G401 (cell line): ENCODE measurements around the gene MARCHF4. TPM values are rescaled to one million over a fixed set of nuclear protein-coding genes. Genes with fewer than 3 reads are reported as not detected.

Experiments used
- DNase-seq: peaks from one replicate; pipeline ENCODE4 v3.0.0-alpha.2; 2015; ENCODE audit warnings: low spot score
- in situ Hi-C: cut with HindIII; loops from 2 replicates; pipeline ENCODE4 v1.10.0; 2016; ENCODE audit warnings: low sequenced_read_pairs, mixed read lengths
- total RNA-seq: library from RNA; depleted of rRNA; stranded (reverse); fragments of >200 nt; shearing (Covaris generic); gene quantifications from 2 replicates; pipeline ENCODE4 v1.2.3, GENCODE V29; 2014

MARCHF4 gene
- total RNA-seq, 1 experiment from 2014 or later = 0.14 TPM

GRCh38 chr2:216355711-216356110 lies 16.6 kb downstream of the MARCHF4 start:
- in situ Hi-C loops = no loop called here
- DNase-seq = no peak

- DNase-seq = no peak
- in situ Hi-C loops = no loop called here
Observed at GRCh38 chr2:216354306-216354705, 18.0 kb downstream of the MARCHF4 start.

GRCh38 chr2:216352653-216353270 lies 19.5 kb downstream of the MARCHF4 start:
- in situ Hi-C loops = no loop called here
- no peak for DNase-seq

GRCh38 chr2:216351172-216351925 lies 20.9 kb downstream of the MARCHF4 start:
- no peak for DNase-seq
- in situ Hi-C loops = no loop called here

GRCh38 chr2:216350214-216350791 lies 22.0 kb downstream of the MARCHF4 start:
- no peak for DNase-seq
- in situ Hi-C loops = no loop called here

- no peak for DNase-seq
Observed at GRCh38 chr2:216349366-216349765, 22.9 kb downstream of the MARCHF4 start.

GRCh38 chr2:216348756-216349308 lies 23.5 kb downstream of the MARCHF4 start:
- DNase-seq = no peak
- in situ Hi-C loops = no loop called here

More at GRCh38 chr2:216349366-216349765, 22.9 kb downstream of the MARCHF4 start:
- in situ Hi-C loops = no loop called here

GRCh38 chr2:216346781-216347180 lies 25.5 kb downstream of the MARCHF4 start:
- no peak for DNase-seq
- in situ Hi-C loops = no loop called here

DNA sequence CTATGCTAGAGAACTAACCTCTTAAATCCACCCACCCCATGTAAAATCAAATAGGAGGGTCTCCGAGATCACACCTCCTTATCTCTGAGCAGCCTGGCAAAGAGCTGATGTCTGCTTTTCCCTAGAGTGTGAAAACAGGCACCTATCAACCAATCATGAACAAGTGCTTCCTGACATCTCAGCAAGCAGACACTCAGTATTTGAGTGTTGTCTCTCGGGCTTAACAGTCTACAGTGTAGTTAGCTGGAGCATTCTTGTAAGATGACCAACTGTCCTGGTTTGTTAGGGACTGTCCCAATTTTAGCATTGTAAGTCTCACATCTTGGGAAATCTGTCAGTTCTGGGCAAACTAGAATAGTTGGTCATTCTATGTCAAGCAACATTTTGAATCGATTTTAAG lies 26.4 kb downstream of the MARCHF4 start:
- no peak for DNase-seq
- in situ Hi-C loops = no loop called here

GRCh38 chr2:216344950-216345300 lies 27.4 kb downstream of the MARCHF4 start:
- in situ Hi-C loops = no loop called here
- DNase-seq = no peak

DNA sequence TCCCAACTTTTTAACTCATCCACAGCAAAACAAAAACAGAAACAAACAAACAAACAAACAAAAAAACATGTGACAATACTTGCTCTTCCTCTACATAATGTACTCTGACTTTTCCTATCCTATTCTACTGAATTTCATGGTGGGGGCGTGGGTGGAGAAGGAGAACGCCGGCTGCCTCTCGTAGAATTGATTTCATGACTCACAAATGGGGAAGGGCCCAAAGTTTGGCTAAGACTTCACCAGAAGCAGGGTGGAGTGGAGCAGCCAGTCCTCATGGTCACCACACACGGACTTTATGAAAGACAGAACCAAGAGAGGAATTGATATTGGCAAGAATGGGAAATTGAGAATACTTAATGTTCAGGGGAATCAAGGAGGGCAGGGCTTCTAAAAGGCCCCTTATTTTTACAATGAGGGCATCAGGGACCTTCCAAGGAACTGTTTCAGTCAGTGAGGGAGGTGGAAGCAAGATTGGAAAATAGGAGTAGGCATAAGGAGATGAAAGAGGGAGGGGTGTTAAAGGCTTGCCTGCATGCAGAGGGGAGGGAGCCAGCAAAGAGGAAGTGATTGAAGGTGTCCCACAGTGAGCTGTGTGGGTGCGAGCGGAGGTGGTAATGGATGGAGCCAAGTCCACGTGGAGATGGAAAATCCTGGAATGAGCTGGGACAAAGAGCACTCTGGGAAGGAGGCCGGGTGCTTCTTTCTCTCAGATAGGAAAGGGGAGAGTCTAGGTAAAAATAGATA lies 27.9 kb downstream of the MARCHF4 start:
- DNase-seq = no peak
- in situ Hi-C loops = no loop called here

- in situ Hi-C loops = no loop called here
- no peak for DNase-seq
Observed at GRCh38 chr2:216343221-216343980, 28.9 kb downstream of the MARCHF4 start.

- DNase-seq = peak; percentile 26
- in situ Hi-C loops = no loop called here
Observed at GRCh38 chr2:216341121-216341520, 31.2 kb downstream of the MARCHF4 start.

GRCh38 chr2:216340280-216340631 lies 32.0 kb downstream of the MARCHF4 start:
- in situ Hi-C loops = no loop called here

DNA sequence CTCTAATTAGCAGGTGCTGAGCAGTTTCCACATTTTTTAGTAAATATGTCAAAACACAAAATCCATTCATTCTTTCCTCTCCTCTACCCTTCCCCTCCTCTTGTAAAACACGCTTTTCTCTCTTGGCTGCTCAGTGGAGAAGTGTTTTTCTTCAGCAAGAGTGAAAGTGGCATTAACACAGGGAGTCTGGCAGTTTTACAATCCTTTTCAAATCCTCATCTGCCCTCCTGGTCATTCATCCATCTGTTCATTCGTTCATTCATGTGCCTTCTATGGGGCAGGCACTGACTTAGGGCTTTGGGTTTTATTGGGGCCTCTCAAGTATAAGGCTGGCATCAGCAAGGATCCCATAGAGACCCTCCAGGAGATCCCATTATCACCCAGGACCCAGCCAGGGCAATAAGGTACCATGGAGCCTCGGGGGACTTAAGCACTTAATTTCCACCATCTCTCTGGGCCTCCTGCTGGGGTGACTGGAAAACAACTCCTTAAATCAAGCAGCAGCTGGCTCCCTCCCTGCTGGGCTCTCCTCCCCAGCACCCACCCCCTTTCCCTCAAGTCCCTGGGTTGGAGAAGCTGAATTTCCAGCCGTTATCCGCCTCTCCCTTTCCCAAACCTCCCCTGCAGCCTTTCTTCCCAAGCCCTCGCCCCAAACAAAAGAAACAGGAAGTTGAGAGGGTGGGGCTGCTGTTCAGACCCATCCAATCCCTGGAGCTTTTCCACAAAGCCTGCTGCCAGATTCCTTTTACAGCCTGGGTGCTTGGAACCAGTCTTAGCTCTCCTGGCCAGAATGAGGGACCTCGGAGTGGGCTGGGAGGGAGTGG lies 32.6 kb downstream of the MARCHF4 start:
- in situ Hi-C loops = no loop called here
- DNase-seq = peak; percentile 66

More at GRCh38 chr2:216340280-216340631, 32.0 kb downstream of the MARCHF4 start:
- peak; percentile 39 for DNase-seq

- DNase-seq = no peak
- in situ Hi-C loops = no loop called here
Observed at GRCh38 chr2:216335252-216335651, 37.0 kb downstream of the MARCHF4 start.

DNA sequence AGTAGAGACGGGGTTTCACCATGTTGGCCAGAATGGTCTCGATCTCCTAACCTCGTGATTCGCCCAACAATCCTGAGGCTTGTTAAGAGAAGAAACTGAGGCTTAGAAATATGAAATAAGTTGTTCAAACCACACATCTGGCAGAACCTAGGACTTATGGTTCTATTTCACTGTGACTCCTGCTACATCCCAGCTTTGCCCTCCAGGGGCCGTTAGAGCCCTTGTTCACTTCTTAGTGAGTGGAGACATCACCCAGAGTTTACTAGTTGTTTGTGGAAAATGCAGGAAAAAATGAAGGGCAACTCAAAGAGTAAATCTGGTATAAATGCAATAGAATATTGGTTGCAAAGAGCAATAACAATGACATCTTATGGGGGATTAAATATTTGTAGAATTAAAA lies 43.9 kb downstream of the MARCHF4 start:
- no peak for DNase-seq
- in situ Hi-C loops = no loop called here

DNA sequence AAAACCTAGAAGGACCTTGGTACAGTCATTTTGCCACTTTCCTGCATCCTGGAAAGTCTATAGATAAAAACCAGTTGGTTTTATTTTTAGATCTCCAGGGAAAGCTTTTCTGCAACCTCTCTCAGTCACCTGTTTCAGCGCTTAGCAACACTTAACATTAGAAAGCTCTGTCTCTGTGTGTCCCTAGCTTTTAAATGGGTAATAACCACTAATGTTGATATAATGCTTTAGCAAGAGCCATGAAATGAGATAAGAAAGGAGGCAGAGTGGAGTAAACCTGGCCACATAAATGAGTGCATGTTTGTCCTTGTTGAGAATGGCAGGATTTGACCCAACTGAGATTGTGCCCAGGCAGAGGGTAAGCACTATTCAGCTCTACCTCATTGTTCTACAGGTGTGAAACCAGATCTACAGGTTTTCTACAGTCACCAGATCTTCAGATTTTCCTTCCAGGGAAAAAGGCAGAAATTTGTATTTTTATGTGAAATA lies 44.8 kb downstream of the MARCHF4 start:
- no peak for DNase-seq
- in situ Hi-C loops = no loop called here
